HG03378 (cell line): Measurements from ENCODE around the gene HAVCR1.
"Not testable (repeated sequence)": the region's sequence is repeated elsewhere in the genome, so short reads cannot be mapped to it uniquely, and the experiment has no call there.

Source experiments
- ATAC-seq: cut with Tn5 transposase; IDR thresholded peaks from one replicate; pipeline ENCODE4 v1.9.1; 2021; ENCODE audit warnings: mild to moderate bottlenecking, moderate library complexity; ENCODE audit not compliant: unreplicated experiment

The HAVCR1 gene

GRCh38 chr5:157059093-157059539 lies at the start of gene HAVCR1:
HAVCR1 (minus strand) TSS chr5:157059116; CDS start chr5:157057943, 1,173 bp downstream.
- ATAC-seq = peak; percentile 45

- no peak for ATAC-seq
Measured at GRCh38 chr5:157107508-157107907, 48.6 kb upstream of the HAVCR1 start.

GRCh38 chr5:157106630-157107461 lies 47.9 kb upstream of the HAVCR1 start:
- ATAC-seq = no peak

GRCh38 chr5:157100140-157100679 lies 41.3 kb upstream of the HAVCR1 start:
- peak; percentile 64 for ATAC-seq

GRCh38 chr5:157088342-157088990 lies 29.6 kb upstream of the HAVCR1 start:
- no peak for ATAC-seq

- ATAC-seq = no peak
Measured at GRCh38 chr5:157086751-157087359, 27.9 kb upstream of the HAVCR1 start.

GRCh38 chr5:157085930-157086329 lies 27.0 kb upstream of the HAVCR1 start:
- ATAC-seq = no peak

- ATAC-seq = no peak
Measured at GRCh38 chr5:157080286-157080685, 21.4 kb upstream of the HAVCR1 start.

GRCh38 chr5:157076558-157076957 lies 17.6 kb upstream of the HAVCR1 start:
- ATAC-seq = peak; percentile 38

- ATAC-seq = no peak
Measured at GRCh38 chr5:157072508-157072907, 13.6 kb upstream of the HAVCR1 start.

GRCh38 chr5:157069949-157070348 lies 11.0 kb upstream of the HAVCR1 start:
- no peak for ATAC-seq

GRCh38 chr5:157068785-157069184 lies 9.9 kb upstream of the HAVCR1 start:
- no peak for ATAC-seq

- ATAC-seq = no peak
Measured at GRCh38 chr5:157068339-157068738, 9.4 kb upstream of the HAVCR1 start.

GRCh38 chr5:157067005-157067404 lies 8.1 kb upstream of the HAVCR1 start:
- ATAC-seq = no peak

- ATAC-seq = no peak
Measured at GRCh38 chr5:157066080-157066479, 7.2 kb upstream of the HAVCR1 start.

- no peak for ATAC-seq
Measured at GRCh38 chr5:157063776-157064430, 5.0 kb upstream of the HAVCR1 start.

- ATAC-seq = no peak
Measured at GRCh38 chr5:157059891-157060290, 975 bp upstream of the HAVCR1 start.

GRCh38 chr5:157057459-157058370 lies 1.2 kb downstream of the HAVCR1 start:
- ATAC-seq = no peak

GRCh38 chr5:157056848-157057247 lies 2.1 kb downstream of the HAVCR1 start:
- ATAC-seq = not testable (repeated sequence)
